Gastroesophageal sphincter (tissue), 3 donors: ENCODE data around the gene CABLES2.

Experiments used
- CTCF ChIP-seq, 4 experiments: fragments of 200-600 bp in 2 of 4; fragments of 450-650 bp in 2 of 4; sonication (generic) in 1 of 4; IDR thresholded peaks; one replicate each; pipeline ENCODE4 v1.5.1; 2017 to 2019; ENCODE audit warnings: antibody characterized with exemption in 4 of 4, mild to moderate bottlenecking in 2 of 4, moderate library complexity in 2 of 4
- EP300 ChIP-seq: sonication (generic); formaldehyde crosslinking; IDR thresholded peaks from one replicate; pipeline ENCODE4 v1.6.1; 2017; ENCODE audit warnings: antibody characterized with exemption, mild to moderate bottlenecking
- POLR2A ChIP-seq, 2 donors: fragments of 450-650 bp; IDR thresholded peaks; one replicate each; pipeline ENCODE4 v1.6.1; 2017; ENCODE audit warnings: antibody characterized with exemption in 2 of 2, mild to moderate bottlenecking in 2 of 2, moderate library complexity in 1 of 2
- POLR2AphosphoS5 ChIP-seq: sonication (generic); formaldehyde crosslinking; IDR thresholded peaks from one replicate; pipeline ENCODE4 v1.6.1; 2017; ENCODE audit warnings: antibody characterized with exemption

- TF ChIP-seq CTCF (IDR thresholded peaks at IDR 0.05) (no peak), POLR2A (IDR thresholded peaks at IDR 0.05) (no peak), POLR2AphosphoS5 (no peak), EP300 (no peak)
Measured at GRCh38 chr20:62398120-62398821, 8.8 kb downstream of the CABLES2 start.
